ENCODE data around the gene PDP2. TPM values are rescaled to one million over a fixed set of nuclear protein-coding genes. Genes with fewer than 3 reads are reported as not detected.

PDP2 gene
- 4.3 to 6.1 TPM (median 5.8 TPM) in 5 replicates for total RNA-seq (2022; extraction: Qiagen RNA extraction)

GRCh38 chr16:66880288-66881013 is at the start of gene PDP2:
PDP2 (plus strand) TSS chr16:66880515; CDS start chr16:66884285, 3,770 bp downstream.

DNA sequence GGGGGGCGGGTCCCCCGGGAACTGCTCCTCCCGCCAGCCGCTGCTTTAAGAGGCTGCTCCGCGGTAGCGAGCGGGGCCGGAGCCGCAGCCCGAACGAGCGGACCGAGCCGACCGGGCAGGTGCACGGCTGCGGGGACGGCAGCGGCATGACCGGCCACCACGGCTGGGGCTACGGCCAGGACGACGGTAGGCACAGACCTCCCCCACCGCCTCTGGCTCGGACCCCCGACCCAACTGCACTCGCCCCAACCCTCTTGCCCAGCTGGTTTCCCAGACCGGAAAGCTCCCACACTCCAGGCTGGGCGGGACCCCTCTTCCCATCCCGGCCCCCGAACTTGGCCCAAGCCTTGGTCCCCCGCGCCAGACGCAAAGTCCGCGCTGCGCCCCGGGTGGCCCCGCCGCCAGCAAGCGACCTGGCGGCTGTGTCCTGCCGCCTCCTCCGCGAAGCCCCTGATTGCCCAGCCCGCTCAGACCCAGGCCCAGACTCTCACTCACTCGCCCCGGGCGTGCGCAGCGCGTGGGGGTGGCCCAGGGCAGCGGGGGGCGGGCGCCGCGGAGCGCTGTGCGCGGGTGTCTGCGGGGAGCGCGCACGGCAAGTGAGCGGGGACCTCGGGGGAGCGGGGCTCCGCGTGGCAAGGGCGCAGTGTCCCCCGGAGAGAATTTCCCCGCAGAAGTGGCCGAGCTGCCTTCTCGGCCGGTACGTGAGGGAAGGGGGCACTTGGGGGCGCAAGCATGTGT is 35.8 kb upstream of the PDP2 start, which contains the start of gene CA7:
Gene CA7 (plus strand): TSS at position 73 of the 738 bp plus-strand sequence. CDS start 74 bp downstream, at position 147.

DNA sequence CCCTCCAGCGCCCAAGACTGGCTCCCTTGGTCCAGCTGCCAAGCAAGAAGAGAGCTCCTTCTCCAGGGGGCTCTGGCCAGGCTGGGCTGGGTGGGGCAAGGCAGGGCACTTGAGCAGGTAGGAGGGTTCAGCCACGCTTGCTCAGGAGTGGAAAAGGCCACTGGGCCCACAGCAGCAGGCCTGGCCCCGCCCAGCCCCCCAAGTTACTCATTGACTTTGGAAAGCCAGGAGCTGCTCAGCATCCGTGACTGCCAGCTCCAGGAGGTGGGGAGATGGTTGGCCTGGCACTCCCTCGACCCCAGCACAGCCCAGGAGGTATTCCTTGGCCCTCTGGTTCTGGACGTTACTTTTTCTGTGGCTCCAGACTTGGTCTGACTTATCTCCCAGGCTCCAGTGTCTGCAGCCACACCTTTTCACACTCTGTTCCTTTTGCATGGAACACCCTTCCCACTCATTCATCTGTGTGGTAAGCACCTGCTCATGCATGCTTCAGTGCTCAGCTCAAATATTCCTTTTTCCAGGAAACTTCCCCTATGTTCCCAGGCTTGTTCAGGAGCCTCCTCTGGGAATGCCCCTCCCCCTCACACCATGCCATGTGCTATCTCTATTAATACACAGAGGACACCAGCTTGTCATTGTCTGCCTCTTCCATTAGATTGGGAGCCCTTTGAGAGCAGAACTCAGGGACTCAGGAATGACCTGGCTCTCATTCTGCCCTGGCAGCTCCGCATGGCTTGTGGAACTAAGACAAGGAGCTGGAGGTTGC is 38.7 kb downstream of the PDP2 start, which contains the start of gene CDH16:
Gene CDH16 (minus strand): TSS at position 83 of the 766 bp plus-strand sequence. CDS start 820 bp downstream, outside the sequence.

GRCh38 chr16:66925322-66925840 is 45.1 kb downstream of the PDP2 start, which contains the start of gene RRAD:
RRAD (minus strand) TSS chr16:66925535; CDS start chr16:66925179, 356 bp downstream.

GRCh38 chr16:66934138-66934838 is 54.0 kb downstream of the PDP2 start, which contains the start of gene CIAO2B:
CIAO2B (minus strand) TSS chr16:66934402; CDS start chr16:66934364, 38 bp downstream.

DNA sequence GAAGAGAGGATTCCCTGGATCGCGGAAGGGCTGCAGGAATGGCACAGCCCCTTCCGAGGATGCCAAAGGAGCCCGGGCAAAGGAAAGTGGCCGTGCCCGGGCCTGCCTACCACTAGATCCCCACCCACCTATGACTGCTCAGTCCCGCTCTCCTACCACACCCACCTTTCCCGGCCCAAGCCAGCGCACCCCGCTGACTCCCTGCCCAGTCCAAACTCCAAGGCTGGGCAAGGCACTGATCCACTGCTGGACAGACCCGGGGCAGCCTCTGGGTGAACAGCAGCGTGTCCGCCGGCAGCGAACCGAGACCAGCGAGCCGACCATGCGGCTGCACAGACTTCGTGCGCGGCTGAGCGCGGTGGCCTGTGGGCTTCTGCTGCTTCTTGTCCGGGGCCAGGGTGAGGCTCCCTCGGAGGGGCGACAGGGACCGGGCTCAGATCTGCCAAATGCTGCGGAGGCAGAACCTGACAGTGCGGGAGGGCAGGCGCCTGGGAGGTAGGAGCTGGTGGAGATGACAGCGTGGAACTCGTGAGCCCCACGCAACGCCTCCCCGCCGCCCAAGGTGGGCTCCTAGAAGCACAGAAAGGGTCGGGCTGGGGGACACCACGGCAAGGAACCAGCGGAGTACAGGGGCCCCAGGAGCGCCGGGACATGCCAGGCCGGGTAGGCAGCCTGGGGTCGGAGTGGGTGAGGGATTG is 55.1 kb downstream of the PDP2 start, which contains the start of gene CES2:
Gene CES2 (plus strand): TSS at position 203 of the 698 bp plus-strand sequence. CDS start 120 bp downstream, at position 323.

Other genes starting within 250 kb of the PDP2 start
- gene CMTM4, start 183.8 kb upstream of the PDP2 start, total RNA-seq (2022; extraction: Qiagen RNA extraction), result 20.9 to 38.7 TPM (median 31.5 TPM) in 5 replicates
- gene DYNC1LI2, start 128.9 kb upstream of the PDP2 start, total RNA-seq (2022; extraction: Qiagen RNA extraction), result 40.4 to 60.5 TPM (median 52.6 TPM) in 5 replicates
- 0.06 to 0.07 TPM in 2 of 5 replicates, not detected in the others for gene TERB1, start 78.9 kb upstream of the PDP2 start, total RNA-seq (2022; extraction: Qiagen RNA extraction)
- 61.5 to 68.8 TPM (median 65.1 TPM) in 5 replicates for gene NAE1, start 49.5 kb upstream of the PDP2 start, total RNA-seq (2022; extraction: Qiagen RNA extraction)
- 0.05 to 0.09 TPM (median 0.06 TPM) in 3 of 5 replicates, not detected in the others for gene CA7, start 36.1 kb upstream of the PDP2 start, total RNA-seq (2022; extraction: Qiagen RNA extraction)
- 0.36 to 0.50 TPM (median 0.39 TPM) in 5 replicates for gene CDH16, start 38.4 kb downstream of the PDP2 start, total RNA-seq (2022; extraction: Qiagen RNA extraction)
- gene RRAD, start 45.0 kb downstream of the PDP2 start, total RNA-seq (2022; extraction: Qiagen RNA extraction), result 7.7 to 19.4 TPM (median 12.3 TPM) in 5 replicates
- gene CIAO2B, start 53.9 kb downstream of the PDP2 start, total RNA-seq (2022; extraction: Qiagen RNA extraction), result 123 to 180 TPM (median 173 TPM) in 5 replicates
- gene CES2, start 55.0 kb downstream of the PDP2 start, total RNA-seq (2022; extraction: Qiagen RNA extraction), result 27.6 to 32.7 TPM (median 28.9 TPM) in 5 replicates
- 1.8 to 2.3 TPM (median 2.1 TPM) in 5 replicates for gene CES3, start 80.8 kb downstream of the PDP2 start, total RNA-seq (2022; extraction: Qiagen RNA extraction)
- 1.6 to 2.1 TPM (median 1.9 TPM) in 5 replicates for gene CES4A, start 108.1 kb downstream of the PDP2 start, total RNA-seq (2022; extraction: Qiagen RNA extraction)
- 36.2 to 49.8 TPM (median 46.0 TPM) in 5 replicates for gene CBFB, start 148.6 kb downstream of the PDP2 start, total RNA-seq (2022; extraction: Qiagen RNA extraction)
- 23.5 to 25.5 TPM (median 24.7 TPM) in 5 replicates for gene PHAF1, start 229.4 kb downstream of the PDP2 start, total RNA-seq (2022; extraction: Qiagen RNA extraction)

Measured in A549 treated with CORT108297 at 1 μM for 4 hours (cell line).